H9 (cell line): ENCODE results near the gene ZNF860. TPM values are rescaled to one million over a fixed set of nuclear protein-coding genes. Genes with fewer than 3 reads are reported as not detected.

Source experiments
- DNase-seq: peaks from one replicate; pipeline ENCODE4 v3.0.0-alpha.2; 2017
- H2AFZ ChIP-seq: one replicate; pipeline ENCODE4 v1.6.1; 2013; ENCODE audit warnings: mild to moderate bottlenecking, low read length, control low read depth, moderate library complexity
- H2AK5ac ChIP-seq: 2 replicates; pipeline ENCODE4 v1.6.1; 2013; ENCODE audit warnings: low read length, control low read depth, mixed read lengths; ENCODE audit not compliant: insufficient read length
- H2BK120ac ChIP-seq: one replicate; pipeline ENCODE4 v1.6.1; 2013; ENCODE audit warnings: low read depth, mild to moderate bottlenecking, low read length, control low read depth, inconsistent platforms; ENCODE audit not compliant: poor library complexity, severe bottlenecking
- H2BK12ac ChIP-seq: 2 replicates; pipeline ENCODE4 v1.6.1; 2013; ENCODE audit warnings: low read length, control low read depth, mixed read lengths, low read depth; ENCODE audit not compliant: insufficient read length
- H2BK15ac ChIP-seq: 2 replicates; pipeline ENCODE4 v1.6.1; 2013; ENCODE audit warnings: low read depth, low read length, control low read depth
- H2BK20ac ChIP-seq: one replicate; pipeline ENCODE4 v1.6.1; 2013; ENCODE audit warnings: low read depth, mild to moderate bottlenecking, low read length, control low read depth, inconsistent platforms; ENCODE audit not compliant: poor library complexity, severe bottlenecking
- H2BK5ac ChIP-seq: 2 replicates; pipeline ENCODE4 v1.6.1; 2013; ENCODE audit warnings: low read length, control low read depth, mixed read lengths; ENCODE audit not compliant: insufficient read length
- H3K14ac ChIP-seq: 2 replicates; pipeline ENCODE4 v1.6.1; 2013; ENCODE audit warnings: low read length, control low read depth; ENCODE audit not compliant: insufficient read depth
- H3K18ac ChIP-seq: 2 replicates; pipeline ENCODE4 v1.6.1; 2013; ENCODE audit warnings: low read depth, mild to moderate bottlenecking, mixed read lengths, low read length, control low read depth; ENCODE audit not compliant: insufficient read length
- H3K23ac ChIP-seq: 2 replicates; pipeline ENCODE4 v1.6.1; 2013; ENCODE audit warnings: low read length, control low read depth, mixed read lengths, low read depth; ENCODE audit not compliant: insufficient read length
- H3K23me2 ChIP-seq: 2 replicates; pipeline ENCODE4 v1.6.1; 2013; ENCODE audit warnings: low read depth, mild to moderate bottlenecking, mixed read lengths, low read length, control low read depth; ENCODE audit not compliant: insufficient read length, poor library complexity, severe bottlenecking
- H3K27ac ChIP-seq: 2 replicates; pipeline ENCODE4 v1.5.1; 2013; ENCODE audit warnings: low read length, control low read depth, mixed read lengths, low read depth; ENCODE audit not compliant: insufficient read length
- H3K27me3 ChIP-seq: 2 replicates; pipeline ENCODE4 v1.6.1; 2013; ENCODE audit warnings: low read length, control low read depth, inconsistent platforms; ENCODE audit not compliant: insufficient read depth
- H3K4ac ChIP-seq: 2 replicates; pipeline ENCODE4 v1.6.1; 2013; ENCODE audit warnings: low read depth, mild to moderate bottlenecking, control low read depth, inconsistent platforms, low read length, moderate library complexity
- H3K4me1 ChIP-seq: 2 replicates; pipeline ENCODE4 v1.6.1; 2013; ENCODE audit warnings: low read length, control low read depth, inconsistent platforms; ENCODE audit not compliant: insufficient read depth
- H3K4me2 ChIP-seq: 2 replicates; pipeline ENCODE4 v1.6.1; 2013; ENCODE audit warnings: low read length, control low read depth, mixed read lengths; ENCODE audit not compliant: insufficient read length, insufficient read depth
- H3K56ac ChIP-seq: 2 replicates; pipeline ENCODE4 v1.6.1; 2013; ENCODE audit warnings: low read depth, mild to moderate bottlenecking, mixed read lengths, low read length, control low read depth; ENCODE audit not compliant: insufficient read length
- H3K79me1 ChIP-seq: 2 replicates; pipeline ENCODE4 v1.6.1; 2013; ENCODE audit warnings: low read depth, mild to moderate bottlenecking, moderate library complexity, low read length, control low read depth, inconsistent platforms; ENCODE audit not compliant: insufficient read depth, poor library complexity, severe bottlenecking
- H3K79me2 ChIP-seq: 2 replicates; pipeline ENCODE4 v1.6.1; 2013; ENCODE audit warnings: low read length, control low read depth, inconsistent platforms; ENCODE audit not compliant: insufficient read depth
- H3K9ac ChIP-seq: 2 replicates; pipeline ENCODE4 v1.6.1; 2013; ENCODE audit warnings: low read length, control low read depth, mixed read lengths; ENCODE audit not compliant: insufficient read length; ENCODE audit errors: extremely low read depth
- H3K9me3 ChIP-seq: one replicate; pipeline ENCODE4 v1.6.1; 2013; ENCODE audit warnings: low read depth, low read length, inconsistent platforms; ENCODE audit not compliant: control insufficient read depth
- H3T11ph ChIP-seq: one replicate; pipeline ENCODE4 v1.6.1; 2013; ENCODE audit warnings: mild to moderate bottlenecking, low read length, control low read depth, inconsistent platforms
- H4K20me1 ChIP-seq: one replicate; pipeline ENCODE4 v1.6.1; 2013; ENCODE audit not compliant: control insufficient read depth, insufficient read length, insufficient read depth
- H4K5ac ChIP-seq: 2 replicates; pipeline ENCODE4 v1.6.1; 2013; ENCODE audit warnings: low read depth, mild to moderate bottlenecking, mixed read lengths, low read length, control low read depth; ENCODE audit not compliant: insufficient read length
- H4K8ac ChIP-seq: replicated peaks from 2 replicates; pipeline ENCODE4 v1.6.1; 2013; ENCODE audit warnings: low read length, control low read depth, mixed read lengths, low read depth; ENCODE audit not compliant: insufficient read length
- H4K91ac ChIP-seq: 2 replicates; pipeline ENCODE4 v1.6.1; 2013; ENCODE audit warnings: low read depth, mild to moderate bottlenecking, moderate library complexity, mixed read lengths, low read length, control low read depth; ENCODE audit not compliant: insufficient read length
- H3K27ac Mint-ChIP-seq, 3 experiments: 2 replicates in 2 of 3; 3 replicates in 1 of 3; pipeline ENCODE4 v1.8.0; 2020 to 2021; ENCODE audit warnings: mixed read lengths in 3 of 3, mild to moderate bottlenecking in 1 of 3, moderate library complexity in 1 of 3
- H3K27me3 Mint-ChIP-seq: 2 replicates; pipeline ENCODE4 v1.8.0; 2021; ENCODE audit warnings: low read depth, mild to moderate bottlenecking, moderate library complexity, mixed read lengths
- H3K36me3 Mint-ChIP-seq, 3 experiments: 2 replicates in 2 of 3; 3 replicates in 1 of 3; pipeline ENCODE4 v1.8.0; 2020 to 2021; ENCODE audit warnings: low read depth in 3 of 3, mixed read lengths in 3 of 3; ENCODE audit not compliant: insufficient read depth in 1 of 3
- H3K4me1 Mint-ChIP-seq, 2 experiments: 2 replicates each; pipeline ENCODE4 v1.8.0; 2020; ENCODE audit warnings: mixed read lengths in 2 of 2
- H3K4me3 Mint-ChIP-seq, 2 experiments: 2 replicates in 1 of 2; 3 replicates in 1 of 2; pipeline ENCODE4 v1.8.0; 2020 to 2021; ENCODE audit warnings: mild to moderate bottlenecking in 2 of 2, mixed read lengths in 2 of 2, moderate library complexity in 1 of 2
- H3K9me3 Mint-ChIP-seq, 2 experiments: 2 replicates in 1 of 2; 3 replicates in 1 of 2; pipeline ENCODE4 v1.8.0; 2020; ENCODE audit warnings: mild to moderate bottlenecking in 2 of 2, mixed read lengths in 2 of 2, moderate library complexity in 1 of 2
- CTCF ChIP-seq: fragments of 200-600 bp; sonication (generic); conservative IDR thresholded peaks from 3 replicates; pipeline ENCODE4 v1.8.0; 2021; ENCODE audit warnings: antibody characterized with exemption, mild to moderate bottlenecking
- WGBS: extraction: QIAGEN DNeasy Blood & Tissue Kit; methylation state at CpG from one replicate; pipeline ENCODE4 v1.1.7; 2013; ENCODE audit warnings: missing lambda C conversion rate, low lambda C conversion rate, mixed read lengths; ENCODE audit not compliant: insufficient read length; ENCODE audit errors: extremely low coverage; 5-methylcytosine and 5-hydroxymethylcytosine counted together
- total RNA-seq: library from RNA; stranded (reverse); gene quantifications from 2 replicates; pipeline ENCODE4 v1.2.1, GENCODE V29; 2021

ZNF860 gene
- total RNA-seq, 1 experiment from 2014 or later: 2.6 TPM

GRCh38 chr3:31973837-31974236 lies 7.7 kb upstream of the ZNF860 start:
- Histone ChIP-seq H3K4me2 (no peak overlapping the region), H3K56ac (no peak overlapping the region), H4K20me1 (no peaks in the 10 kb centered on the region), H2BK5ac (no peak overlapping the region), H4K91ac (no peak overlapping the region), H2AFZ (no peak overlapping the region), H3K23ac (no peak overlapping the region), H3K27ac (no peak overlapping the region), H2BK20ac (no peak overlapping the region), H2BK12ac (no peak overlapping the region), H4K5ac (no peak overlapping the region), H3K27me3 (no peaks in the 10 kb centered on the region), H3K23me2 (no peaks in the 10 kb centered on the region), H3K14ac (no peak overlapping the region), H3T11ph (no peak overlapping the region), H3K9me3 (no peaks in the 10 kb centered on the region), H3K9ac (no peak overlapping the region), H3K18ac (no peak overlapping the region), H3K79me1 (no peaks in the 10 kb centered on the region), H3K79me2 (peaks cover 37% of the 10 kb centered on the region; the same call in 1 of the 2 replicates), H4K8ac (no peak overlapping the region), H3K4me1 (peaks cover 17% of the 10 kb centered on the region), H2BK120ac (no peak overlapping the region), H3K4ac (no peak overlapping the region), H2BK15ac (no peak overlapping the region), H2AK5ac (no peak overlapping the region)
- Mint-ChIP-seq H3K27ac (no peak overlapping the region), H3K36me3 (peaks cover 8 to 11% (median 11%) of the 10 kb centered on the region in 3 experiments; a peak in 6 of 7 replicates), H3K4me3 (no peak overlapping the region), H3K27me3 (no peaks in the 10 kb centered on the region), H3K4me1 (peaks cover 35 to 52% of the 10 kb centered on the region in 2 experiments), H3K9me3 (no peaks in the 10 kb centered on the region)
- WGBS: no CpG with 5 or more reads among the region's 5 CpGs
- no peak for TF ChIP-seq CTCF
- no peak for DNase-seq
